Parathyroid adenoma (tissue), 2 donors: ENCODE data around the gene CPE.

Source experiments
- H2AFZ ChIP-seq: fragments of 300-600 bp; sonication (generic); one replicate; pipeline ENCODE4 v1.7.0; 2017; ENCODE audit warnings: antibody characterized with exemption, mild to moderate bottlenecking
- H3K27ac ChIP-seq: fragments of 300-600 bp; sonication (generic); one replicate; pipeline ENCODE4 v1.7.0; 2017
- H3K27me3 ChIP-seq: fragments of 300-600 bp; sonication (generic); one replicate; pipeline ENCODE4 v1.7.0; 2017; ENCODE audit warnings: low read length; ENCODE audit not compliant: control insufficient read depth, insufficient read depth
- H3K36me3 ChIP-seq: fragments of 300-600 bp; sonication (generic); one replicate; pipeline ENCODE4 v1.7.0; 2017; ENCODE audit warnings: low read length; ENCODE audit not compliant: control insufficient read depth, insufficient read depth
- H3K4me1 ChIP-seq: fragments of 300-600 bp; sonication (generic); one replicate; pipeline ENCODE4 v1.7.0; 2017; ENCODE audit warnings: control low read depth
- H3K4me2 ChIP-seq: fragments of 300-600 bp; sonication (generic); one replicate; pipeline ENCODE4 v1.7.0; 2017; ENCODE audit warnings: low read length
- H3K4me3 ChIP-seq: fragments of 300-600 bp; sonication (generic); one replicate; pipeline ENCODE4 v1.7.0; 2017; ENCODE audit warnings: low read depth, low read length
- H3K79me2 ChIP-seq: fragments of 300-600 bp; sonication (generic); one replicate; pipeline ENCODE4 v1.7.0; 2017; ENCODE audit warnings: control low read depth
- H3K9ac ChIP-seq: fragments of 300-600 bp; sonication (generic); one replicate; pipeline ENCODE4 v1.7.0; 2017; ENCODE audit warnings: mild to moderate bottlenecking
- H3K9me3 ChIP-seq: fragments of 300-600 bp; sonication (generic); one replicate; pipeline ENCODE4 v1.7.0; 2017; ENCODE audit warnings: low read length; ENCODE audit not compliant: control insufficient read depth
- CTCF ChIP-seq: fragments of 300-600 bp; sonication (generic); IDR thresholded peaks from one replicate; pipeline ENCODE4 v1.7.0; 2017; ENCODE audit warnings: antibody characterized with exemption, mild to moderate bottlenecking
- donor health status: primary hyperparathyroidism.

Gene CPE

GRCh38 chr4:165516281-165516833, 137.5 kb downstream of the CPE start:
- no peak overlapping the region for H3K4me3 ChIP-seq
- H3K4me1 ChIP-seq: no peaks in the 10 kb centered on the region
- H2AFZ ChIP-seq: no peak overlapping the region
- H3K9me3 ChIP-seq: no peaks in the 10 kb centered on the region
- H3K4me2 ChIP-seq: no peak overlapping the region
- H3K27me3 ChIP-seq: no peaks in the 10 kb centered on the region
- no peak overlapping the region for H3K9ac ChIP-seq
- H3K36me3 ChIP-seq: no peaks in the 10 kb centered on the region
- no peak for TF ChIP-seq CTCF
- H3K27ac ChIP-seq: no peak overlapping the region
- no peaks in the 10 kb centered on the region for H3K79me2 ChIP-seq

GRCh38 chr4:165517216-165517615, 138.4 kb downstream of the CPE start:
- H3K4me3 ChIP-seq: no peak overlapping the region

GRCh38 chr4:165518024-165518616, 139.3 kb downstream of the CPE start:
- H3K4me3 ChIP-seq: no peak overlapping the region
- H3K9ac ChIP-seq: no peak overlapping the region
- no peaks in the 10 kb centered on the region for H3K27me3 ChIP-seq
- no peaks in the 10 kb centered on the region for H3K79me2 ChIP-seq
- H3K36me3 ChIP-seq: no peaks in the 10 kb centered on the region
- no peaks in the 10 kb centered on the region for H3K9me3 ChIP-seq
- H3K4me1 ChIP-seq: no peaks in the 10 kb centered on the region
- TF ChIP-seq CTCF: no peak
- H3K4me2 ChIP-seq: no peak overlapping the region
- H2AFZ ChIP-seq: no peak overlapping the region
- no peak overlapping the region for H3K27ac ChIP-seq

More at GRCh38 chr4:165517216-165517615, 138.4 kb downstream of the CPE start:
- no peaks in the 10 kb centered on the region for H3K9me3 ChIP-seq
- TF ChIP-seq CTCF: no peak
- H3K4me2 ChIP-seq: no peak overlapping the region
- H3K79me2 ChIP-seq: no peaks in the 10 kb centered on the region
- H3K27ac ChIP-seq: no peak overlapping the region
- H3K27me3 ChIP-seq: no peaks in the 10 kb centered on the region
- no peak overlapping the region for H3K9ac ChIP-seq
- no peaks in the 10 kb centered on the region for H3K4me1 ChIP-seq
- H3K36me3 ChIP-seq: no peaks in the 10 kb centered on the region
- no peak overlapping the region for H2AFZ ChIP-seq

- Histone ChIP-seq H3K9ac (no peak overlapping the region), H3K4me3 (no peak overlapping the region), H3K4me1 (no peaks in the 10 kb centered on the region), H3K36me3 (no peaks in the 10 kb centered on the region), H3K27ac (no peak overlapping the region), H2AFZ (no peak overlapping the region), H3K9me3 (no peaks in the 10 kb centered on the region), H3K4me2 (no peak overlapping the region), H3K79me2 (no peaks in the 10 kb centered on the region), H3K27me3 (no peaks in the 10 kb centered on the region)
- TF ChIP-seq CTCF: no peak
Measured at GRCh38 chr4:165518686-165519085, 139.9 kb downstream of the CPE start.

GRCh38 chr4:165519591-165519990, 140.8 kb downstream of the CPE start:
- H3K79me2 ChIP-seq: no peaks in the 10 kb centered on the region
- H3K4me1 ChIP-seq: no peaks in the 10 kb centered on the region
- H3K4me3 ChIP-seq: no peak overlapping the region
- H3K9ac ChIP-seq: no peak overlapping the region
- no peak overlapping the region for H3K4me2 ChIP-seq
- no peak overlapping the region for H3K27ac ChIP-seq
- H3K36me3 ChIP-seq: no peaks in the 10 kb centered on the region
- H2AFZ ChIP-seq: no peak overlapping the region
- no peaks in the 10 kb centered on the region for H3K27me3 ChIP-seq
- no peak for TF ChIP-seq CTCF
- H3K9me3 ChIP-seq: no peaks in the 10 kb centered on the region
